Endodermal cell (in vitro differentiated cells): ENCODE data around the gene CDC45. TPM values are rescaled to one million over a fixed set of nuclear protein-coding genes. Genes with fewer than 3 reads are reported as not detected.

Source experiments
- DNase-seq: peaks from one replicate; pipeline ENCODE4 v3.0.0-alpha.2; 2017
- H3K27ac ChIP-seq: 2 replicates; pipeline ENCODE4 v1.5.1; 2013; ENCODE audit warnings: mild to moderate bottlenecking, low read depth, low read length, moderate library complexity
- H3K27me3 ChIP-seq: 2 replicates; pipeline ENCODE4 v1.6.1; 2013; ENCODE audit warnings: mild to moderate bottlenecking, low read length, moderate library complexity; ENCODE audit not compliant: insufficient read depth, control insufficient read depth, poor library complexity, severe bottlenecking
- H3K36me3 ChIP-seq: 2 replicates; pipeline ENCODE4 v1.7.0; 2013; ENCODE audit warnings: mild to moderate bottlenecking, low read length, moderate library complexity; ENCODE audit not compliant: control insufficient read depth, insufficient read depth
- H3K4me1 ChIP-seq: one replicate; pipeline ENCODE4 v1.7.0; 2013; ENCODE audit warnings: low read length; ENCODE audit not compliant: control insufficient read depth, insufficient read depth
- H3K4me3 ChIP-seq: 2 replicates; pipeline ENCODE4 v1.5.1; 2013; ENCODE audit warnings: mild to moderate bottlenecking, low read length, moderate library complexity
- H3K9ac ChIP-seq: 2 replicates; pipeline ENCODE4 v1.6.1; 2013; ENCODE audit warnings: mild to moderate bottlenecking, low read length, moderate library complexity; ENCODE audit not compliant: poor library complexity, severe bottlenecking; ENCODE audit errors: extremely low read depth
- H3K9me3 ChIP-seq: 2 replicates; pipeline ENCODE4 v1.6.1; 2013; ENCODE audit warnings: mild to moderate bottlenecking, low read length, moderate library complexity; ENCODE audit not compliant: control insufficient read depth
- H3K27ac Mint-ChIP-seq: 2 replicates; pipeline ENCODE4 v1.8.0; 2020; ENCODE audit warnings: mixed read lengths
- H3K27me3 Mint-ChIP-seq: 2 replicates; pipeline ENCODE4 v1.8.0; 2021; ENCODE audit warnings: mild to moderate bottlenecking, mixed read lengths; ENCODE audit not compliant: insufficient read depth
- H3K36me3 Mint-ChIP-seq: 2 replicates; pipeline ENCODE4 v1.8.0; 2020; ENCODE audit warnings: low read depth, mixed read lengths
- H3K4me1 Mint-ChIP-seq: 2 replicates; pipeline ENCODE4 v1.8.0; 2020; ENCODE audit warnings: mixed read lengths
- H3K4me3 Mint-ChIP-seq: 2 replicates; pipeline ENCODE4 v1.8.0; 2020; ENCODE audit warnings: mild to moderate bottlenecking, moderate library complexity, mixed read lengths
- H3K9me3 Mint-ChIP-seq: 2 replicates; pipeline ENCODE4 v1.8.0; 2020; ENCODE audit warnings: mild to moderate bottlenecking, mixed read lengths
- WGBS, 2 experiments: methylation state at CpG; one replicate each; pipeline versions ENCODE4 v1.1.5 to v1.1.7; 2013; ENCODE audit warnings: missing lambda C conversion rate in 2 of 2, mixed read lengths in 1 of 2; ENCODE audit not compliant: insufficient coverage in 1 of 2, insufficient read length in 1 of 2; 5-methylcytosine and 5-hydroxymethylcytosine counted together
- total RNA-seq, 2 donors: library from RNA; stranded (reverse); fragmentation: NEBNext Ultra II Directional in 1 of 2; extraction: Animal tissue kit (Norgen Biotek cat#: 25700) in 1 of 2; gene quantifications; 2 replicates in 1 of 2; 3 replicates in 1 of 2; pipeline ENCODE4 v1.2.1, GENCODE V29; 2021
- TF ChIP-seq, protein P1 (sequence below): fragments of 200-600 bp; sonication (generic); conservative IDR thresholded peaks from 2 replicates; pipeline ENCODE4 v1.5.0; 2021; ENCODE audit warnings: antibody characterized with exemption, mild to moderate bottlenecking

Gene CDC45
- total RNA-seq, 2 donors from 2014 or later = 30.3 to 31.2 TPM

DNA sequence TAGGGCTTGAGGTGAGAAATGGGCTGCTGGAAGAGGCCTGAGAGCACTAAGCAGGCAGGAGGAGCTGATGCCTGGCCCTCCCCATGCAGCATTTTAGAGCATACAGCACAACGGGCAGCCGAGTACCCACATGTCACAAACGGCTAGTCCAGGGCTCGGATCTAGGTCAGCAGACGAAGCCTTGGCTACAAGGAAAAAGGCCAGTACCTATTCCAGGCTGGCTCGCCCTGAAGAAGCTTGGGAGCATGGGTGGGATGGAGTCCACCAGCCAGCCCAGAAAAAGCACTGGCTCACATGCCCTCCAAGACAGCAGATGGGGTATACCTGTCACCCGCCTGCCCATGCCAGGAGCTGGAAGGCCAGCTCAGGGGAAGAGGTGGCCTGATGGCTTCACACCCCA, 10.3 kb upstream of the CDC45 start:
- H3K4me3 Mint-ChIP-seq = no peak overlapping the region
- Histone ChIP-seq H3K36me3 (peaks cover 93% of the 10 kb centered on the region), H3K9ac (no peak overlapping the region), H3K9me3 (no peaks in the 10 kb centered on the region), H3K4me1 (no peaks in the 10 kb centered on the region), H3K27me3 (no peaks in the 10 kb centered on the region), H3K27ac (no peak overlapping the region), H3K4me3 (no peak overlapping the region)
- no peak overlapping the region for H3K27ac Mint-ChIP-seq
- DNase-seq = no peak
- peaks cover 75% of the 10 kb centered on the region for H3K36me3 Mint-ChIP-seq
- no peaks in the 10 kb centered on the region for H3K27me3 Mint-ChIP-seq
- TF ChIP-seq, protein P1, sequence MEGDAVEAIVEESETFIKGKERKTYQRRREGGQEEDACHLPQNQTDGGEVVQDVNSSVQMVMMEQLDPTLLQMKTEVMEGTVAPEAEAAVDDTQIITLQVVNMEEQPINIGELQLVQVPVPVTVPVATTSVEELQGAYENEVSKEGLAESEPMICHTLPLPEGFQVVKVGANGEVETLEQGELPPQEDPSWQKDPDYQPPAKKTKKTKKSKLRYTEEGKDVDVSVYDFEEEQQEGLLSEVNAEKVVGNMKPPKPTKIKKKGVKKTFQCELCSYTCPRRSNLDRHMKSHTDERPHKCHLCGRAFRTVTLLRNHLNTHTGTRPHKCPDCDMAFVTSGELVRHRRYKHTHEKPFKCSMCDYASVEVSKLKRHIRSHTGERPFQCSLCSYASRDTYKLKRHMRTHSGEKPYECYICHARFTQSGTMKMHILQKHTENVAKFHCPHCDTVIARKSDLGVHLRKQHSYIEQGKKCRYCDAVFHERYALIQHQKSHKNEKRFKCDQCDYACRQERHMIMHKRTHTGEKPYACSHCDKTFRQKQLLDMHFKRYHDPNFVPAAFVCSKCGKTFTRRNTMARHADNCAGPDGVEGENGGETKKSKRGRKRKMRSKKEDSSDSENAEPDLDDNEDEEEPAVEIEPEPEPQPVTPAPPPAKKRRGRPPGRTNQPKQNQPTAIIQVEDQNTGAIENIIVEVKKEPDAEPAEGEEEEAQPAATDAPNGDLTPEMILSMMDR = no peak
- no peaks in the 10 kb centered on the region for H3K4me1 Mint-ChIP-seq
- no peaks in the 10 kb centered on the region for H3K9me3 Mint-ChIP-seq
- 91 to 100% methylated on average over 6 to 7 of the region's 7 CpGs for WGBS, 2 experiments

DNA sequence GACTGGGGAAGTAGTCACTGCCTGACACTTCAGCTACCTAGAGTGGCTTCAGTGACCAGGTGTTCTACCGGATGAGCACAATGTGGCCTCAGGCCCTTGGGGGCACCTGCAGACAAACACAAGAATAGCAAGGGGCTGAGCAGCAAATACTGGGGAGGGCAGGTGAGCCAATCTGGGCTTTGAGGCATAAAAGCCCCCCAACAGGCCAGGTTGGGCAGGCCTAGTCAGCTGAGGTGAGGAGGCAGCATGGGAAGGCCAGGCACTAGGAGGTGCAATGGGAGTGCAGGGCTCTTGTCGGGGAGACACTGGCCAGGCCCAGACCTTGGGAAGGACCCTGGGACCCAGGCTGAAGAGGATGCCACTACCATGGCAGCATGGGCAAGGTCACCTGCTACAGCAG, 9.7 kb upstream of the CDC45 start:
- TF ChIP-seq, protein P1 = no peak
- Histone ChIP-seq H3K36me3 (peaks cover 92% of the 10 kb centered on the region), H3K27ac (no peak overlapping the region), H3K9ac (no peak overlapping the region), H3K27me3 (no peaks in the 10 kb centered on the region), H3K9me3 (no peaks in the 10 kb centered on the region), H3K4me3 (no peak overlapping the region), H3K4me1 (no peaks in the 10 kb centered on the region)
- H3K36me3 Mint-ChIP-seq = peaks cover 71% of the 10 kb centered on the region
- no peaks in the 10 kb centered on the region for H3K9me3 Mint-ChIP-seq
- H3K27me3 Mint-ChIP-seq = no peaks in the 10 kb centered on the region
- H3K27ac Mint-ChIP-seq = no peak overlapping the region
- no peaks in the 10 kb centered on the region for H3K4me1 Mint-ChIP-seq
- 96 to 100% methylated on average over 1 to 2 of the region's 2 CpGs for WGBS, 2 experiments
- no peak for DNase-seq
- no peak overlapping the region for H3K4me3 Mint-ChIP-seq

DNA sequence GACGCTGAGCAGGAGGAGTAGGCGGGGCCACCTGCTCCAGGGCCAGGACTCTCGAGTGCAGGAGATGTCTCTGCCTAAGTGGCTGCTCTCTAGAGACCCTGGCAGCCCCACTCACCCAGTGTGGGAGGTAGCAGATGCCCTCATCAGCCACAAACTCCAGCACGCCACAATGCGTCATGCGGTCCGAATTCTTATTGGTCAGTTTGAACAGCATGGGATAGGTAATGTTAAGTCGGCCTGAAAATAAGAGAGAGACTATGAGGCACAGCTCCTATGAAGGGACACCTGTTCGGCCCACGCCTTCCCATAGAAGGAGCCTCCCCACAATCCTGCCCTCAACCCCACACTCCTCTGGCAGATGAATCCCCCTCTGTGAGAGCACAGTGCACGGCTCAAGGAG, 8.1 kb upstream of the CDC45 start:
- H3K27ac ChIP-seq = no peak overlapping the region
- H3K36me3 ChIP-seq = peaks cover 87% of the 10 kb centered on the region
- Mint-ChIP-seq H3K27me3 (no peaks in the 10 kb centered on the region), H3K4me1 (no peaks in the 10 kb centered on the region), H3K27ac (no peak overlapping the region), H3K36me3 (peaks cover 62% of the 10 kb centered on the region), H3K4me3 (no peak overlapping the region), H3K9me3 (no peaks in the 10 kb centered on the region)
- H3K4me1 ChIP-seq = no peaks in the 10 kb centered on the region
- no peaks in the 10 kb centered on the region for H3K27me3 ChIP-seq
- H3K9me3 ChIP-seq = no peaks in the 10 kb centered on the region
- DNase-seq = no peak
- TF ChIP-seq, protein P1 = no peak
- H3K9ac ChIP-seq = no peak overlapping the region
- no peak overlapping the region for H3K4me3 ChIP-seq
- 83 to 94% methylated on average over 4 to 11 of the region's 11 CpGs for WGBS, 2 experiments
